Central memory CD8-positive, alpha-beta T cell (primary cell): ENCODE results near the gene DMRT1.

ENCODE experiments used
- ATAC-seq: fragments of 150-1000 bp; cut with Tn5 transposase; replicated peaks from 2 replicates; pipeline ENCODE4 v1.10.0; 2022; ENCODE audit warnings: mild to moderate bottlenecking, moderate FRiP score, moderate number of reproducible peaks; ENCODE audit not compliant: poor library complexity, severe bottlenecking; ENCODE audit errors: extremely low read depth
- DNase-seq, 2 donors: peaks; one replicate each; pipeline ENCODE4 v3.0.0; 2021; ENCODE audit warnings: low spot score in 2 of 2
- H3K27ac Mint-ChIP-seq: one replicate; pipeline ENCODE4 v1.8.0; 2022; ENCODE audit warnings: low read depth, mild to moderate bottlenecking, moderate library complexity, mixed read lengths
- H3K27me3 Mint-ChIP-seq: one replicate; pipeline ENCODE4 v1.8.0; 2022; ENCODE audit warnings: mixed read lengths
- H3K36me3 Mint-ChIP-seq: one replicate; pipeline ENCODE4 v1.8.0; 2022; ENCODE audit warnings: mild to moderate bottlenecking, moderate library complexity, mixed read lengths; ENCODE audit not compliant: insufficient read depth
- H3K4me1 Mint-ChIP-seq: one replicate; pipeline ENCODE4 v1.8.0; 2022; ENCODE audit warnings: mixed read lengths
- H3K4me3 Mint-ChIP-seq: one replicate; pipeline ENCODE4 v1.8.0; 2022; ENCODE audit warnings: mild to moderate bottlenecking, moderate library complexity, mixed read lengths
- H3K9me3 Mint-ChIP-seq: one replicate; pipeline ENCODE4 v1.8.0; 2022; ENCODE audit warnings: mixed read lengths

Gene DMRT1

GRCh38 chr9:1002678-1003077 is 161.2 kb downstream of the DMRT1 start:
- Mint-ChIP-seq H3K4me1 (peaks cover 9% of the 10 kb centered on the region), H3K36me3 (no peaks in the 10 kb centered on the region), H3K9me3 (no peaks in the 10 kb centered on the region), H3K4me3 (no peak overlapping the region), H3K27me3 (peaks cover 20% of the 10 kb centered on the region), H3K27ac (no peak overlapping the region)
- DNase-seq (no peak), ATAC-seq (no peak)

DNA sequence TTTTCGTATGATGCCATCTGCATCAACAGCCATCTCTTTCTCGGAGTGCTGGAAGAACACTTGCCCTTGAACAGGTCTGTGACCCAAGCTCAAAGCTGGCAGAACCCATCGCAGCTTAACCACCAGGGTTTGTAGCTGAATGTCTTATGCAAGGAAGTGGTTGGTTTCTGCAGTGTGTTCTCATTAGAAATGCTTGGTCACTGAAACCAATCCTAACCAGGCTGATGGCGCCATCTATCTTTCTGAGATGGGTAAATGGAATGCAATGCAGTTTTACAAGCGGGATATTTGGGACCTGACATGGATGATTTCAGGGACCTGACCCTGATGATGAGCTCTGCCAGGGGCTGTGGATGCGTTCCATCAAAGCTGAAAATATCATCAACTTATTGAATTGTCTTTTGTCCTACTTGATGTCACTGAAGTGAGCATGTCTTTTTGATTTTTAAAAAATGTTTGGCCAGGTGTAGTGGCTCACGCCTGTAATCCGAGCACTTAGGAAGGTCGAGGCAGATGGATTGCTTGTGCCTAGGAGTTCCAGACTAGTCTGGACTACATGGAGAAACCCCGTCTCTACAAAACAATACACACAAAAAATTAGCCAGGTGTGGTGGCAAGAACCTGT is 163.7 kb downstream of the DMRT1 start:
- peaks cover 40% of the 10 kb centered on the region for H3K27me3 Mint-ChIP-seq
- no peak overlapping the region for H3K4me3 Mint-ChIP-seq
- DNase-seq: no peak
- H3K9me3 Mint-ChIP-seq: no peaks in the 10 kb centered on the region
- ATAC-seq: no peak
- peaks cover 2% of the 10 kb centered on the region for H3K36me3 Mint-ChIP-seq
- H3K27ac Mint-ChIP-seq: no peak overlapping the region
- peaks cover 11% of the 10 kb centered on the region for H3K4me1 Mint-ChIP-seq

DNA sequence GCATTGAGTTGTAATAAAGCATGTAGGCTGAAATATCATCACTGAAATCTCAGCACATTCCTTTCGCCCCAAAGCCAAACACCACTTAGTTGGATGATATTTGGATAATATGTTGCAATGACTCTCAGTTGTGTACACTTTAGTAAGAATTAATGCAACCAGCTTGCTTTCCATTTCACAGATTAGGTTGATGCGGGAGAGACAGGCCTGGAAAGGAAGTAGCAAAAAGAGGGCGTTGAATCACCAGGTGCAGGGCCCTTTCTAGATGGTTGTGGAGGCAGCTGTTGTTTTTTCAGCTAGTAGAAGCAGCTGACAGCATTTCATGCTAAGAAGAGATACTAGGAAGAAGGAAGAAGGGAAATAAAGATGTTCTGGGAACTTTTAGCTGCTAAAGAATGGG is 165.8 kb downstream of the DMRT1 start:
- DNase-seq (no peak), ATAC-seq (no peak)
- Mint-ChIP-seq H3K4me3 (no peak overlapping the region), H3K27me3 (peaks cover 40% of the 10 kb centered on the region), H3K27ac (no peak overlapping the region), H3K36me3 (peaks cover 2% of the 10 kb centered on the region), H3K4me1 (peaks cover 8% of the 10 kb centered on the region), H3K9me3 (no peaks in the 10 kb centered on the region)

DNA sequence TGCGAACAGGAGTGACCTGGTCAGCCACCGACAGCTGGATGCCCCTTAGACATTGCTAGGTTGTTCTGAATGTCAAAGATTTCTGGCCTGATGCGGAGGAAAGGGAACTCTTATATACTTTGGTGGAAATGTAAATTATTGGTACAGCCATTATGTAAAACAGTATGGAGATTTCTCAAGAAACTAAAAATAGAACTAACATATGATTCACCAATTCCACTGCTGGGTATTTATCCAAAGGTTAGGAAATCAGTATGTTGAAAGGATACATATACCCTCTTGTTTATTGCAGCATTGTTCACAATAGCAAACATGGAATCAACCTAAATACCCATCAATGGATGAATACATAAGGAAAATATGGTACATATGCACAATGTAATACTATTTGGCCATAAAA is 166.7 kb downstream of the DMRT1 start:
- Mint-ChIP-seq H3K9me3 (no peaks in the 10 kb centered on the region), H3K27ac (no peak overlapping the region), H3K27me3 (peaks cover 40% of the 10 kb centered on the region), H3K4me1 (peaks cover 8% of the 10 kb centered on the region), H3K36me3 (peaks cover 2% of the 10 kb centered on the region), H3K4me3 (no peak overlapping the region)
- DNase-seq (no peak), ATAC-seq (no peak)

DNA sequence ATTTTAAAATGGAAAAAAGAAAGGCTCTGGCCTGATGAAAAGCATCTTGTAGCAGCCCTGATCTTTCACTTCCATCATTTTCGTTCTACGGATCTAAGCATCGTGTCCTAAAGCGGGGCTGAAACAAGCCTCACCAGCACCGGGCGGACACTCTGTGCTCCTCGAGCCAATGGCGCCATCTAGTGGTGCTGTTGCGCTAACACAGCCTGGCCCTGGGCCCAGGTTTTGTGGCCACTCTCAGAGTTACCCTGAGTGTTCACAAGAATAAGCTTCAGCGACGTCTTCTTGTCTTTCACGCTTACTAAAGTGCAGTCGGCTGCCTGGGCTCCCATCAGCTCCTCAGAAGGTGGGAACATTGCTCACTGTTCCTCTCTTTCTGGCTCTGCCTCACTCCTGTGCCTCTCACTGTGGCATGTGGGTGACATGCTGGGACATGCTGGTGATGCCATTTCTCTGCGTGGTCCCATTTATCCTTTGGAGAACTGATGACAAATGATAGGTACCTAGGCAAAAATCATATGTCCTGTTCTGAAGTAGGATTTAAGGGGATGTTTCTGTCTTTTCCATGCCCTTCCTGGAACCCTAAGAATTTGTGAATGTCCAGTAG is 167.7 kb downstream of the DMRT1 start:
- no peak overlapping the region for H3K4me3 Mint-ChIP-seq
- peak; percentile 50 to 70 for DNase-seq
- no peak overlapping the region for H3K27ac Mint-ChIP-seq
- H3K27me3 Mint-ChIP-seq: peaks cover 40% of the 10 kb centered on the region
- peak; percentile 65 for ATAC-seq
- peaks cover 2% of the 10 kb centered on the region for H3K36me3 Mint-ChIP-seq
- H3K9me3 Mint-ChIP-seq: no peaks in the 10 kb centered on the region
- peaks cover 8% of the 10 kb centered on the region for H3K4me1 Mint-ChIP-seq

GRCh38 chr9:1013021-1013420 is 171.5 kb downstream of the DMRT1 start:
- H3K4me3 Mint-ChIP-seq: no peak overlapping the region
- no peak overlapping the region for H3K27ac Mint-ChIP-seq
- no peak for ATAC-seq
- no peak for DNase-seq
- peaks cover 31% of the 10 kb centered on the region for H3K27me3 Mint-ChIP-seq
- H3K9me3 Mint-ChIP-seq: no peaks in the 10 kb centered on the region
- peaks cover 2% of the 10 kb centered on the region for H3K36me3 Mint-ChIP-seq
- peaks cover 8% of the 10 kb centered on the region for H3K4me1 Mint-ChIP-seq

GRCh38 chr9:1014225-1014624 is 172.7 kb downstream of the DMRT1 start:
- no peak for DNase-seq
- H3K4me3 Mint-ChIP-seq: no peak overlapping the region
- H3K36me3 Mint-ChIP-seq: peaks cover 2% of the 10 kb centered on the region
- H3K4me1 Mint-ChIP-seq: peaks cover 6% of the 10 kb centered on the region
- H3K9me3 Mint-ChIP-seq: no peaks in the 10 kb centered on the region
- H3K27ac Mint-ChIP-seq: no peak overlapping the region
- peaks cover 30% of the 10 kb centered on the region for H3K27me3 Mint-ChIP-seq
- no peak for ATAC-seq

- peaks cover 2% of the 10 kb centered on the region for H3K4me1 Mint-ChIP-seq
- DNase-seq (no peak), ATAC-seq (no peak)
- H3K27me3 Mint-ChIP-seq: peaks cover 26% of the 10 kb centered on the region
- peaks cover 2% of the 10 kb centered on the region for H3K36me3 Mint-ChIP-seq
- H3K4me3 Mint-ChIP-seq: no peak overlapping the region
- no peaks in the 10 kb centered on the region for H3K9me3 Mint-ChIP-seq
- H3K27ac Mint-ChIP-seq: no peak overlapping the region
Observed at GRCh38 chr9:1014640-1015039, 173.1 kb downstream of the DMRT1 start.

GRCh38 chr9:1018121-1018520 is 176.6 kb downstream of the DMRT1 start:
- Mint-ChIP-seq H3K27me3 (peaks cover 40% of the 10 kb centered on the region), H3K9me3 (no peaks in the 10 kb centered on the region), H3K27ac (no peak overlapping the region), H3K4me1 (no peaks in the 10 kb centered on the region), H3K36me3 (no peaks in the 10 kb centered on the region), H3K4me3 (no peak overlapping the region)
- DNase-seq: no peak
- no peak for ATAC-seq
